Hematopoietic multipotent progenitor cell treated with erythropoietin and hydrocortisone succinate and interleukin-3 and kit ligand, for 17 days (in vitro differentiated cells): ENCODE results near the gene RWDD3.

Experiments used
- DNase-seq: peaks from one replicate; pipeline ENCODE4 v3.0.0-alpha.2; 2015; ENCODE audit warnings: low spot score

Gene RWDD3

DNA sequence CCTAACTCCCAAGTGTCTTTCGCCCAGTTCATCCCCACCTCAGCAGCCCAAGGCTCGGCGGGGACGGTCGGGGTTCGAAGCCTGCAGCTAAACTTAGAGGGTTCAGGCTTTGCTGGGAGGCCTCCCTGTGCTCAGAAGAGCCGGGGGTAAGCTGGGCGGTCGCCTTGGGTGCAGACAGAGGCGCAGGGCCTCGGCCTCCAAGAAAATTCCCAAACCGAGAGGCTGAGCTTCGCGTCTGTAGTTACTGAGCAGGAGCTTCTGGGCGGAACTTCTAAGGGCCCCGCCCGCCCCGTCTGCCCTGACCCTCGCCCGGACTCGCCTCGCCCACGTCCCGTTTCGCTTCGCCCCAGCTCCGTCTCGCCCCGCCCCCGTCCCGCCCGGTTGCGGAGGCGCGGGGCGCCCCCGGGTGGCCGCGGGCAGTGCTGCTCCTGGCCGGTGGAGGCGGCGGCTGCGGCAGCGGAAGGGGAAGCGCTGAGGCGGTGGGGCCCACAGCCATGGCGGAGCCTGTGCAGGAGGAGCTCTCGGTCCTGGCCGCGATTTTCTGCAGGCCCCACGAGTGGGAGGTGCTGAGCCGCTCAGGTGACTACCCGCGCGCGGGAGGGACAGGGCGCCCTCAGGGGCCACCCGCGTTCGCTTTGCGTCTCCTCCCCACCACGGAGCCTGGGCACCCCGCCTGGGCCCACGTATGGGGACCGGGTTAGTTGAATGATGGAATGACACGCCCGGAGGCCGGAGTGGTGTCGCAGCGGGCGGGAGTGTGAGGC lies at the start of gene RWDD3:
RWDD3 (plus strand) TSS at position 474 of the 764 bp plus-strand sequence; CDS start at position 495, 21 bp downstream.
- peak; percentile 94 for DNase-seq

GRCh38 chr1:95186149-95186548 lies 47.9 kb upstream of the RWDD3 start:
- DNase-seq: no peak

GRCh38 chr1:95193591-95193990 lies 40.4 kb upstream of the RWDD3 start:
- DNase-seq: no peak

GRCh38 chr1:95195046-95195445 lies 39.0 kb upstream of the RWDD3 start:
- no peak for DNase-seq

DNA sequence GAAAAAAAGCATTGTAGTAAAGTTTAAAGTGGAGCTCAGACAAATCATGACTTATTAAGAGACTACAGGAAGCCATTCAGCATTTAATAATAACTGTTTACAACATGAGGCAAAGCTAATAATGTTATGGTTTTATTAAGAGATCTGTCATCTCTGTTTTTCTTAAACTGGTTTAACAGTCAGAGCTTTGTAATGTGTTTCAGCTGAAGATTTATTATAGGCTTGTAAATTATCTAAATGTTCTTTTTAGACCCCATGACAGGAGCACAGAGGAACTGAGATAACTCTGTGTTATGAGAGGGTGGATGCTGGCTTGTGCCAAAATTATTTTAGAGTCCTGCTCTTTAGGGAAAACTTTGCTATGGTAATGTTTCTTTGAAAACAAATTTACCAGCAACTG lies 38.0 kb upstream of the RWDD3 start:
- DNase-seq: no peak

GRCh38 chr1:95197616-95198252 lies 36.3 kb upstream of the RWDD3 start:
- DNase-seq: peak; percentile 36

DNA sequence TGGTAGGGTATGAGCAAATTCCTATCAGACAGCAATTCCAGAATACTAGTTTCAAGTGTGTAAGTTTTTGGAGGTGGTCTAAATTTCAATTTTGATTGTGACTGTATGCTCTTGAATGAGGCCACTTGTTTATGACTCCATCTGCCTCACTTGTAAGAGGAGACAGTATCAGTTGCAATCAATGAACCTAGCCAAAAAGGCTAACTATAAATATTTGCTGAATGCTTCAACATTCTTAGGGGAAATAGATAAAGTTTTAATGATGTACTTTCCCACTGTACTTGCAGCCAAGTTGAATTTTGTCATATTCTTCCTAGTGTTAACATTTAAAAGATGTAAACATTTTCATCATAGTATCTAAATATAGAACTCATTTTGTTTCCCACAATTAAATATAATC lies 32.1 kb upstream of the RWDD3 start:
- no peak for DNase-seq

DNA sequence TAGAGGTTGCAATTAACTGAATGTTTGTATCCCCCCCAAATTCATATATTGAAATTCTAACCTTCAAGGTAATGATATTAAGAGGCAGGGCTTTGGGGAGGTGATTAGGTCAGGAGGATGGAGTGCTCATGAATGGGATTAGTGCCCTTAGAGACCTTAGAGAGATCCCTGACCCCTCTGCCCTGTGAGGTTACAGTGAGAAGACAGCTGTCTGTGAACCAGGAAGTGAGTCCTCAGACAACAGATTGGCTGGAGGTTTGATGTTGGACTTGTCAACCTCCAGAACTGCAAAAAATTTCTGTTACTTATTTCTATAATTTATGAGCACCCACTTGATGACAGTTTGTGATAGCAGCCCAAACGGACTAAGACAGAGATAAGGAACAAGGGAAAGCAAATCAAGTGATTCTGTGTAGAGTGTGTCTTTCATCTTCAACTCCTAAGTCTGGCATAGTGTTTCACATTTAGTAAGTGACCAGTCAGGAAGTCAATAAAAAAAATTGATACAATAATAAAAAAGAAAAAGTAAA lies 30.0 kb upstream of the RWDD3 start:
- no peak for DNase-seq

- no peak for DNase-seq
These were observed 27.5 kb upstream of the RWDD3 start for GRCh38 chr1:95206514-95206913.

DNA sequence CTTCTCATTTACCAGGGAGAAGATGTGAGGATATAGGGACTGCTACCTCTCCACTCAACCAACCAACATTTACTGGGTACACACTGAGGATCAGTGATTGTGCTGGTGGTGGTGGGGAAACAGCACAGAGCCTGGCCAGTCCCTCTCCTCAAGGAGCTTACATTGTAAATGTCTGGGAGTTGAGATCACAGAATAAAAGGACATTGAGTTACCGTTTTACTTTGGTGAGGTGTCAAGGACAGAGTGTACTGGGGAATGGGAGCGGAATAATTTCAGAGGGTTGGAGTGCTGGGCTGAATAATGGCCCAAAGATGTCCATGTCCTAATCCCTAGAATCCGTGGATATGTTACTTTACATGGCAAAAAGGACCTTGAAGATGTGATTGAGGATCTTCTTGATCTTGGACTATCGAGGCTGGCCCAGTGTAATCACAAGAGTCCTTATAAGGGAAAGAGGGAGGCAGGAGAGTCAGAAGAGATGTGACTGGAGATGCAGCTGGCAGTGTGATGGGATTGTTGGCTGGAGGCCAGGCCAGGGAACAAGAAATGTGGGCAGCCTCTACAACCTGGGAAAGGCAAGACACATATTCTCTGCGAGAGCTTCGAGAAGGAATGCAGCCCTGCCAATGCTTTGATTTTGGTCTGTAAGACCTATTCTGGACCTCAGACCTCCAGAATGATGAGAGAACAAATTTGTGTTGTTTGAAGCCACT lies 26.6 kb upstream of the RWDD3 start:
- DNase-seq: no peak

DNA sequence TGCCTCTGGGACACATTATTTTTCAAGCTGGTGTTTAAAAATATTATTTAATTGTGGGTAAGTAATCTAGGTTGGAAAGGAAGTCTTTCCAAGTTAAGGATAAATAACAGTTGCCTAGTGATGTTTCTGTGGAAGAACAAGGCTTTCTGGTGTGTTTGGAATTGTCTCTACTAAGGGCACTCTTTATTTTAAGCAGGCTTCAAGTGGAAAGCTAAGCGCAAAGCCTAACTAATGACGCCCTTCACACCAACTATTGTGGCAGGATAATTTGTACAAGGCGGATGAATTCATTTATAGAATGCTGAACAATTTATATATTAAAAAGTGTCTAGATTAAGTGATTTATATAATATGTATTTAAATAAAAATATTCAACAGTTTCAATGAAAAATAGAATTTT lies 25.1 kb upstream of the RWDD3 start:
- no peak for DNase-seq

DNA sequence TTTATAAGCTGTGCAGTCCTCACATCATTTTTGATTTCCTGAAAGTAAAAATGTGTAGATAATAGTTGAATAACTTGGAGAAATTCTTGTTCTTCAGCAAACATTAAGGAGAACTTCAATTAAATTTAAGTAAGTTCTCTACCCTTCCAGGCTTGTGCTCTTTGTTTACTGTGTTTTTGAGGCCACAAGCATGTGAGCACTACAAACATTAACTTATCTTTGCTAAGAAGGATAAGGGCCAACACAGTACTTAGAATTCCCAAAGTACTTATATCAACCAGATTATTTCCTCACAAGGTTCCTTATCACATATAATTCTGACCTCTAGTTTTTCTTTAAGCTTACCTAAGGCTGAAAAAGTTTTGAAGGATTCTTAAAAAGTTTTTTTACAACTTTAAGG lies 24.7 kb upstream of the RWDD3 start:
- DNase-seq: no peak

GRCh38 chr1:95216292-95216990 lies 17.6 kb upstream of the RWDD3 start:
- no peak for DNase-seq

DNA sequence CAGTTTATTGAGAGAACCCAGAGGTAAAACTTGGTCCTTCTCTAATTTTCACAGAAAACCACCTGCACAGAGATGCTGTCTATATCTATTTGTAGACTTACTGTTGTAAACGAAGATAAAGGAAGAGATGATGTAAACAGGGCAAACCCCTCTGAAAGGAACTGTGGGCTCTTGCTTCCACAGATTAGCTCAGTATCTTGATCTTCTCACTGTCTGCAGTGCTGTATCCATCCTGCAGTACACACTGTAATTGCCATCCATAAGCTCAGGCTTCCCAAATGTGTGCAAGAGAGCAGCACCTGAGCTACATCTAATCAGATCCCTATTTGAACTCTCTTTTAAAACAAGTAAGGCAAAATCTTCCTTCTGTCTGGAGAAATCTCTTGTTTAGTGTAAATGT lies 16.6 kb upstream of the RWDD3 start:
- no peak for DNase-seq

GRCh38 chr1:95219407-95219806 lies 14.6 kb upstream of the RWDD3 start:
- no peak for DNase-seq

GRCh38 chr1:95221306-95221705 lies 12.7 kb upstream of the RWDD3 start:
- no peak for DNase-seq

DNA sequence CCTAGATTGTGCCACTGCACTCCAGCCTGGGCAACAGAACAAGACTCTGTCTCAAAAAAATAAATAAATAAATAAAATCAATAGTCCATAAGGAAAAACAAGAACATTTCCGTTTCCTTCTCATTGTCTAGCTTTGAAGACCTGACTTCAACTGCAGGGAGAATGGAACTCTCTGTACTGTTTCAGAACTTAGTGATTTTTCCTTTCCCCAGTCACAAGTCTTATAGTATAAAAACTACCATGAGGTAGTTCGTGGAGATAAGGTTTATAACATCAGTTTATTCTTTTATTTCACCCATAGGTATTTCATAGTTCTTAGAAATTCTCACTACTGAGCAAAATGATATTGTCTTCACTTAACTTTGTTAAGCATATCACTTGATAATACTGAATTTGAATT lies 11.4 kb upstream of the RWDD3 start:
- no peak for DNase-seq

GRCh38 chr1:95223110-95223509 lies 10.9 kb upstream of the RWDD3 start:
- no peak for DNase-seq

DNA sequence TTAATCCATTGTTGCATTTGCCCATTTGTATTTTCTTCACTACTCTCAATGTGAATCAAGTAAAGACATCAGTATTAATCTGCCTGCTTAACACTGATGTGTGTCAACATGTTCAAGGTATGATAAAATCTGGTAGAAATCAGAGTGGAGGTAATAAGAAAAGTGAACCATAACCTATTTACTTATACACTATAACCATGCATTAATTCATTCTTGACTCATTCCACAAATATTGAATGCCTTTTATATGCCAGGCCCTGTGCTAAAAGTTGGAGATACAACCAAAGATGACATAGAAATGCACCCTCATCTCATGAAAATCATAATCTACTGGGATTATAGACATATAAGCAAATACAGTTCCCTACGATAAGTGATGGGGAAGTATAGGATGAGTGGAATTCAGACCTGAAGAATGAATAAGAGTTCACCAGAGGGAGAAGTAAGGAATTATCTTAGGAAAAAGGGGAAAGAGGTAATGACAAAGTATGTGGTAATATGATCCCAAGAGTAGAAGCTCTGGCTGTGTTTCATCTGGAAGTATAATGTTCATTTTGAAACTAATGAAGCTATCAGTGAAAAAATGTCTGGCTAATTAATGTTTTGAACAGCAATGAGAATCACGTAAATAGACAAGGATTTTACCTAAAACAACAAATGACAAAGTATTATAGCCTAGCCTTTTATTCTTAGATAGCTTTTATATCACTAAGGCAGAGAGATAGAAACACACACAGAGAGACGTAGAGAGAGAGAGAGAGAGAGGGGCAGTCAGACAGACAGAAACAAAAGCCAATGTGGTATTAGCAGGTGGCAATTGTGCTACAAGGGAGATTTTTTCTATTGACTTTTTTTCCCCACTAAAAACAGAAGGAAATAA lies 7.0 kb upstream of the RWDD3 start:
- no peak for DNase-seq

DNA sequence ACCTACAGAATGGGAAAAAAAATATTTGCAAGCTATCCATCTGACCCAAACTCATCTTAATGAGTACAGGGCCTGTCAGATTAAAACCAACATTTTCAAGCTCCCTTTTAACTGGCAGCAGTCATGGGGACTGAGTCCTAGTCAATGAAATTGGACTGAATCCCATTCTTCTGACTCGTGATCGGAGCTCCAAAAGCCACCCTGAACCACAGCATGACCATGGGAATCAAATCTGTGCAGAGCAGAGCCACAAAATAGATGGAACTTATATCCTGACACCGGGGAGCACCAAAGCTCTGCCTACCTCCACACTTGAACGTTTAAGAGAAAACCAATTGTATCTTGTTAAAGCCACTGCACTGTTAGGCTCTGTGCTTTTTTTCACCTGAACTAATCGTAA lies 5.0 kb upstream of the RWDD3 start:
- DNase-seq: no peak

DNA sequence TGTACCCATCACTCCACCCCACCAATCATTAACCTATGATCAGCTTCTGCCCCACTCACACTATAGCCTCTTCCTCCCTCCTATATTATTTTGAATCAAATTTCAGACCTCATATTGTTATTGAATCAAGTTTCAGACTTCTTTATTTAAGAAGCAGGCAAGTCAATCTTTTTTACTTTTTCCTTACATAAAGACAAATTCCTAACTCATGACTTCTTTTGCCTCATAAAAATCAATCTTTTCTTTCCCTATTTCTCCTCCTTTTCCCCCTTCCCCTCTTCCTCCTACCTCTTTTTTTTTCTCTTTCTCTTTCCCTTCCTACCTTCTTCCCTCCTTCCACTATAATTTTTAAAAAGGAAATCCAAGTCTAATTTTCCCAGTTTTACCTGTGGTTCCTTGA lies 4.3 kb upstream of the RWDD3 start:
- DNase-seq: no peak
